GM13977 (cell line): Measurements from ENCODE around the gene GMPR.
"Not testable (repeated sequence)": the region's sequence is repeated elsewhere in the genome, so short reads cannot be mapped to it uniquely, and the experiment has no call there.

Experiments
- DNase-seq: peaks from one replicate; pipeline ENCODE4 v3.0.0; 2012; ENCODE audit warnings: low spot score
- in situ Hi-C: fragments of 300-500 bp; cut with MboI; formaldehyde crosslinking; loops from one replicate; pipeline ENCODE4 v1.12.0; 2022; ENCODE audit warnings: low sequenced_read_pairs, low pct_unique_long_range_greater_than_20kb, mixed read lengths, inconsistent platforms; ENCODE audit not compliant: unreplicated experiment
- TF ChIP-seq, protein P1 (sequence below): IDR thresholded peaks from 2 replicates; pipeline ENCODE4 v1.5.1; 2012; ENCODE audit warnings: mild to moderate bottlenecking, control low read depth; ENCODE audit not compliant: insufficient read depth; ENCODE audit errors: extremely low read depth, missing control alignments

GMPR gene

DNA sequence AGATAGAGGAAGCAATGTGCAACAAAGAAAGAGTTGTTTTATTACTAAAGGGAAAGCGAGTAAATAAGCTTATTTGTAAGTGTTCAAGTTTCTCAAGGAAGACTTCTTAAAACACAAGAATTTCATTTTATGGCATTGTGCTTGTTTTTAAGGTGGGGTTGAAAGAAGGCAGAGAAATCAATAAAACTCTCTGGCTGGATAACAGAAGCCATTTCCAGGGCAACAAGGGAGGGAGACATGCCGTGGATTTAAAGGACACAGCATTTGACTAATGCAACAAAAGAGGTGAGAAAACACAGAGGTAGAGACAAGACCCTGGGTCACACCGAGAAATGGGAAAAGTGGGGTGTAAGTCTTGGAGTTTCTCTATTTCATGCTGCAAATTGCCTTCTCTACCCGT is 28.8 kb upstream of the GMPR start:
- DNase-seq = no peak
- TF ChIP-seq, protein P1, sequence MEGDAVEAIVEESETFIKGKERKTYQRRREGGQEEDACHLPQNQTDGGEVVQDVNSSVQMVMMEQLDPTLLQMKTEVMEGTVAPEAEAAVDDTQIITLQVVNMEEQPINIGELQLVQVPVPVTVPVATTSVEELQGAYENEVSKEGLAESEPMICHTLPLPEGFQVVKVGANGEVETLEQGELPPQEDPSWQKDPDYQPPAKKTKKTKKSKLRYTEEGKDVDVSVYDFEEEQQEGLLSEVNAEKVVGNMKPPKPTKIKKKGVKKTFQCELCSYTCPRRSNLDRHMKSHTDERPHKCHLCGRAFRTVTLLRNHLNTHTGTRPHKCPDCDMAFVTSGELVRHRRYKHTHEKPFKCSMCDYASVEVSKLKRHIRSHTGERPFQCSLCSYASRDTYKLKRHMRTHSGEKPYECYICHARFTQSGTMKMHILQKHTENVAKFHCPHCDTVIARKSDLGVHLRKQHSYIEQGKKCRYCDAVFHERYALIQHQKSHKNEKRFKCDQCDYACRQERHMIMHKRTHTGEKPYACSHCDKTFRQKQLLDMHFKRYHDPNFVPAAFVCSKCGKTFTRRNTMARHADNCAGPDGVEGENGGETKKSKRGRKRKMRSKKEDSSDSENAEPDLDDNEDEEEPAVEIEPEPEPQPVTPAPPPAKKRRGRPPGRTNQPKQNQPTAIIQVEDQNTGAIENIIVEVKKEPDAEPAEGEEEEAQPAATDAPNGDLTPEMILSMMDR = no peak
- in situ Hi-C loops = loop anchor here (10.0 kb wide), 1 partner anchor 525 kb away; no protein-coding TSS in a partner anchor

GRCh38 chr6:16212276-16212675 is 26.1 kb upstream of the GMPR start:
- TF ChIP-seq, protein P1 = no peak
- in situ Hi-C loops = no loop called here
- no peak for DNase-seq

- in situ Hi-C loops = no loop called here
- DNase-seq = no peak
- TF ChIP-seq, protein P1 = no peak
Observed at GRCh38 chr6:16216501-16217155, 21.8 kb upstream of the GMPR start.

DNA sequence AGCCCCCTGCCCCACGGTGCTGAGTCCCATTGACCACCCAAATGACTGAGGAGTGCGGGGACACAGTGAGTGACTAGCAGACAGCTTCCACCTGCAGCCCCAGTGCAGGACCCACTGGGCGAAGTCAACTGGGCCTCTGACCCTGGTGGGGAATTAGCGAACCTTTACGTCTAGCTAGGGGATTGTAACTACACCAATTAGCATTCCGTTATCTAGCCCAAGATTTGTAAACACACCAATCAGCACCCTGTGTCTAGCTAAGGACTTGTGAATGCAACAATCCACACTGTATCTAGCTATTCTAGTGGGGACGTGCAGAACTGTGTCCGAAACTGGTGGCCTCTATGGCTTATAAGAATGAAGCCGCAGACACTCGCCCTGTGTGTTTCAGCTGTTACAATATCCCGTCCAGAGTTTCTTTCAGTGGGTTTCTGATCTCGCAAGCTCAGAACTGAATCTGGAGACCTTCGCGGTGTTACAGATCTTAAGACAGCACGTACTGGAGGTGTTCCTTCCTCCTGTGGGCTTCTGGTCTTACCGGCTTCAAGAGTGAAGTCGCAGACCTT is 21.1 kb upstream of the GMPR start:
- TF ChIP-seq, protein P1 = no peak
- DNase-seq = no peak
- in situ Hi-C loops = no loop called here

GRCh38 chr6:16222826-16223225 is 15.6 kb upstream of the GMPR start:
- TF ChIP-seq, protein P1 = no peak
- in situ Hi-C loops = no loop called here
- no peak for DNase-seq

DNA sequence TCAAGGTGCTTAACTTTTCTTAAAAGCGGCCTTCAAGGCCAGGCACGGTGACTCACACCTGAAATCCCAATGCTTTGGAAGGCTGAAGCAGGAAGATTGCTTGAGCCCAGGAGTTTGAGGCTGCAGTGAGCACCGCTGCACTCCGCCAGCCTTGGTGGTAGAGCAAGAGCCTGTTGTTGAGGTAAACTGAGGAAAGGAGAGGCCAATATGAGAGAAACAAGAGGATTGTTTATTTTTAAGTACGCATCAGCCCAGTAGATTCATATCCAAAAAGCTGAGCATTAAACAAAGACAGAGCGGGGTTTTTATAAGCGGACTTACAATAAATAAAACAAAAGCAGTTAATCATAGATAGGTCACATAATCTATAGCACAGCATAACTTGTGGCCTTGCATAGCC is 15.0 kb upstream of the GMPR start:
- TF ChIP-seq, protein P1 = no peak
- in situ Hi-C loops = no loop called here
- DNase-seq = no peak

DNA sequence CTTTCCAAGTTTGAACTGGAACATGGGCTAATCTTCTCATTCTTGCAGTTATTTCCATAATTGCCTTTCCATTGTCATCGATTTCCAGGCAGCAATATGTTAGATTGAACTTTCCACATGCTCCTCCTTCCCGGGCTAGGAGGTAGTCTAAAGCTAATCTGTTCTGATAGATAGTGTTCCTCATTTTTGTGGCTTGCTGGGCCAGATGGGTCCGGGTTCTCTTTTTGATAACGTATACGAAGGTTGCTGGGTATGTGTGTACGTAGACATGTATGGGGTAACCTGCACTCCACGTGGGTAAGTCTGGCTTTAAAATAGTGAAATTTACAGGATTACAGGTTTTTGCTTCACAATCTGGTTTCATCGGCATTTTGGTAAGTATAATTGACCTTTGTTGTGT is 14.0 kb upstream of the GMPR start:
- DNase-seq = no peak
- TF ChIP-seq, protein P1 = no peak
- in situ Hi-C loops = no loop called here

- DNase-seq, in situ Hi-C loops: not testable (repeated sequence)
Observed at GRCh38 chr6:16225062-16225731, 13.2 kb upstream of the GMPR start.

DNA sequence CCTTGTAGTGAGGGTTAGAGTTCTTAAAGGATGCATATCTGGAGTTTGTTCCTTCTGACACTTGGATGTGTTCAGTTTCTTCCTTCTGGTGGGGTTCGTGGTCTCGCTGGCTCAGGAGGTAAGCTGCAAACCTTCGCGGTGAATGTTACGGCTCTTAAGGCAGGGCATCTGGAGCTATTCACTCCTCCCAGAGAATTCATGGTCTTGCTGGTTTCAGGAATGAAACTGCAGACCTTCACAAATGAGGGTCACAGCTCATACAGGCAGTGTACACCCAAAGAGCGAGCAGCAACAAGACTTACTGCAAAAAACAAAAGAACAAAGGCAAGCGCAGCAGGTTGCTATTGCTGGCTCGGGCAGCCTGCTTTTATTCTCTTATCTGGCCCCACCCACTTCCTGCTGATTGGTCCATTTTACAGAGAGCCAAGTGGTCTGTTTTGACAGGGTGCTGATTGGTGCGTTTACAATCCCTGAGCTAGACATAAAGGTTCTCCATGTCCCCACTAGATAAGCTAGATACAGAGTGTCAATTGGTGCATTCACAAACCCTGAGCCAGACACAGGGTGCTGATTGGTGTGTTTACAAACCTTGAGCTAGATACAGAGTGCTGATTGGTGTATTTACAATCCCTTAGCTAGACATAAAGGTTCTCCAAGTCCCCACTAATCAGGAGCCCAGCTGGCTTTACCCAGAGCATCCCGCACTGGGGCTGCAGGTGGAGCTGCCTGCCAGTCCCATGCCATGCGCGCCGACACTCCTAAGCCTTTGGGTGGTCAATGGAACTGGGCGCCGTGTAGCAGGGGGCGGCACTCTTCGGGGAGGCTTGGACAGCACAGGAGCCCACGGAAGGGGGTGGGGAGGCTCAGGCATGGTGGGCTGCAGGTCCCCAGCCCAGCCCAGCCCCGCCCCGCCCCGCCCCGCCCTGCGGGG is 12.0 kb upstream of the GMPR start:
- not testable (repeated sequence) for DNase-seq

More for the DNA sequence above, 12.0 kb upstream of the GMPR start:
- in situ Hi-C loops = not testable (repeated sequence)
